ENCODE measurements around the gene SHC1. TPM values are rescaled to one million over a fixed set of nuclear protein-coding genes. Genes with fewer than 3 reads are reported as not detected.

The SHC1 gene
- total RNA-seq, 6 experiments from 2014 or later: 371 to 461 (median 401) TPM

DNA sequence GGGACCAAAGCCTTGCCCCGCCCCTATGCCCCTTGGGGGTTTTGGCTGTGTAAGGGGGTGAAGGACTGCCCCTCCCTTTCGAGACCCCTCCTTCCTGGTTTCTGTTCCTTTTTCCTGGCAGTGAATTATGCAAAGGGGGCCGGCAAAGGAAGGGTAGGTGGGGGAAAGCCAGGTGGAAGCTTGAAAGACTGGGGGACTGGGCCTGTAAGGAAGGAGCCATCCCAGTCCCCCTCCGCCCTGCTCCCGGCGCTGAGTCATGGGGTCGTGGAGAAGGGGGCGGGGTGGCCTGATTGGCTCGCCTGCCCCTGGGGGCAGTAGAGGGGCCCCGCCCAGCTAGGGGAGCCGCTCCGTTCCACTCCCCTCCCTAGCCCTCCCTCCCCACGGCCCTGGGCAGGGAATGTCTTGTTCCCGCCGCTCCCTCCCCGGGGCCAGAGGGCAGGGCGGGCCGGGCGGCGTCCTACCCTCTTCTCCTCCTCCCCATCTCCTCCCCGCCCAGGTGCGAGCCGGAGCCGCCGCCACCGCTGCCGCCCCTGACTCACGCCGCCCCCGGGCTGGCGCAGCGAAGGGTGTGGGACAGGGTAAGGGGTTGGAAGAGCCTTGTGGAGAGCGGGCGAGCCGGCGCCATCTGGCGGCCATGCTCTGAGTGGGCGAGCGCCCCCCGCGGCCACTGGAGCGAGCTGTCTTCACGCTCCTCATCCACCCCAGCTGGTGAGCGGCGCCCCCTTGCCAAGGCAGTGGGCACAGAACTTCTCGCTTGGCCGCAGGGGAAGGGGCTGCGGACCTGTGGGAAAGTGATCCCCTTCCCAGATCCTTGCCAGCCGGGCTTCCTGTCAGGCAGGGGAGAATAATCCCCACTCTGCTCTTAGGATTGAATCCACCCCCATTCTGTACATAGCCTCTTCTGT, 46.7 kb upstream of the SHC1 start:
- DNase-seq: peak; percentile 74
- Mint-ChIP-seq H3K4me3 (peak overlapping the region; percentile 49), H3K9me3 (no peaks in the 10 kb centered on the region), H3K4me1 (ENCODE audit: low read depth) (peaks cover 30% of the 10 kb centered on the region), H3K27me3 (ENCODE audit: insufficient read depth) (no peaks in the 10 kb centered on the region; the same call in 1 of the 2 replicates), H3K36me3 (ENCODE audit: low read depth) (no peaks in the 10 kb centered on the region), H3K27ac (peak overlapping the region; percentile 74)
- TF ChIP-seq, protein P1, sequence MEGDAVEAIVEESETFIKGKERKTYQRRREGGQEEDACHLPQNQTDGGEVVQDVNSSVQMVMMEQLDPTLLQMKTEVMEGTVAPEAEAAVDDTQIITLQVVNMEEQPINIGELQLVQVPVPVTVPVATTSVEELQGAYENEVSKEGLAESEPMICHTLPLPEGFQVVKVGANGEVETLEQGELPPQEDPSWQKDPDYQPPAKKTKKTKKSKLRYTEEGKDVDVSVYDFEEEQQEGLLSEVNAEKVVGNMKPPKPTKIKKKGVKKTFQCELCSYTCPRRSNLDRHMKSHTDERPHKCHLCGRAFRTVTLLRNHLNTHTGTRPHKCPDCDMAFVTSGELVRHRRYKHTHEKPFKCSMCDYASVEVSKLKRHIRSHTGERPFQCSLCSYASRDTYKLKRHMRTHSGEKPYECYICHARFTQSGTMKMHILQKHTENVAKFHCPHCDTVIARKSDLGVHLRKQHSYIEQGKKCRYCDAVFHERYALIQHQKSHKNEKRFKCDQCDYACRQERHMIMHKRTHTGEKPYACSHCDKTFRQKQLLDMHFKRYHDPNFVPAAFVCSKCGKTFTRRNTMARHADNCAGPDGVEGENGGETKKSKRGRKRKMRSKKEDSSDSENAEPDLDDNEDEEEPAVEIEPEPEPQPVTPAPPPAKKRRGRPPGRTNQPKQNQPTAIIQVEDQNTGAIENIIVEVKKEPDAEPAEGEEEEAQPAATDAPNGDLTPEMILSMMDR (IDR thresholded peaks at IDR 0.05): peak; percentile 99

DNA sequence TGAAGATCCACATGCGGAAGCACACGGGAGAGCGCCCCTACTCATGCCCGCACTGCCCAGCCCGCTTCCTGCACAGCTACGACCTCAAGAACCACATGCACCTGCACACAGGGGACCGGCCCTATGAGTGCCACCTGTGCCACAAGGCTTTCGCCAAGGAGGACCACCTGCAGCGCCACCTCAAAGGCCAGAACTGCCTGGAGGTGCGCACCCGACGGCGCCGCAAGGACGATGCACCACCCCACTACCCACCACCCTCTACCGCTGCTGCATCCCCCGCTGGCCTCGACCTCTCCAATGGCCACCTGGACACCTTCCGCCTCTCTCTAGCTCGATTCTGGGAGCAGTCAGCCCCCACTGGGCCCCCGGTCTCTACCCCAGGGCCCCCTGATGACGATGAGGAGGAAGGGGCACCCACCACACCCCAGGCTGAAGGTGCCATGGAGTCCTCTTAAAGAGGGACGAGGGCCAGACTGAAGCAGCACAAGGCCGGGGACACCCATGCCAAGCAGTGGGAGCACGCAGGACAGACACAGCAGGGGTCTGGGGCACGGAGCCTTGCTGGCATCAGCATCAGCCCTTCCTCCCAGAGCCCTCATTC, 45.8 kb upstream of the SHC1 start:
- DNase-seq: no peak
- Mint-ChIP-seq H3K27me3 (ENCODE audit: insufficient read depth) (no peaks in the 10 kb centered on the region), H3K4me1 (ENCODE audit: low read depth) (peaks cover 25% of the 10 kb centered on the region), H3K9me3 (no peaks in the 10 kb centered on the region), H3K27ac (no peak overlapping the region), H3K4me3 (no peak overlapping the region), H3K36me3 (ENCODE audit: low read depth) (no peaks in the 10 kb centered on the region)
- TF ChIP-seq, protein P1 (IDR thresholded peaks at IDR 0.05): no peak

DNA sequence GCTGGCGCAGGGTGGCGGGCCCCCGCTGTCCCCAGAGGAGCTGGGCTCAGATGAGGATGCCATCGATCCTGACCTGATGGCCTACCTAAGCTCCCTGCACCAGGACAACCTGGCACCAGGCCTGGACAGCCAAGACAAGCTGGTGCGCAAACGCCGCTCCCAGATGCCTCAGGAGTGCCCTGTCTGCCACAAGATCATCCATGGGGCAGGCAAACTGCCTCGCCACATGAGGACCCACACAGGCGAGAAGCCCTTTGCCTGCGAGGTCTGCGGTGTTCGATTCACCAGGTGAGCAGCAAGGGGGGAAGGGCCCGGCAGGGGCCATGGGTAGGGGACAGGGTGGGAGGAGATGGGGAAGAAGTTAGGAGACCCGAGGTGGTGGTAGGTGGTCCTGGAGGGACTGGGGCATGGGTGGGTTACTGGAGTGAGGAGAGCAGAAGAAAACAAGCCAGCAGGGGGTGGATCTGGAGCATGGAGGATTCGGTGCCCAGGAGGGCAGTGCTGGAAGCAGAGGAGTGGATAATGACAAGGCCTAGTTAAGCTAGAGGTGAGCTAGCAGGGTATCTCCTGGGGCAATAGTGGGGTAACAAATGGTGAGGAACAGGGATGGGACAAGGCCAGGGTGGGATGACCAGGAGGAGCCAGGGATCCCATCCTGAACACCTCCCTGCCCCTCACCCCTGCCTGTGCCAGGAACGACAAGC, 45.1 kb upstream of the SHC1 start:
- peak overlapping the region; percentile 24; the same call in 1 of the 2 replicates for H3K27ac Mint-ChIP-seq
- H3K27me3 Mint-ChIP-seq (ENCODE audit: insufficient read depth): no peaks in the 10 kb centered on the region
- no peaks in the 10 kb centered on the region for H3K36me3 Mint-ChIP-seq (ENCODE audit: low read depth)
- no peak for DNase-seq
- no peaks in the 10 kb centered on the region for H3K9me3 Mint-ChIP-seq
- TF ChIP-seq, protein P1 (IDR thresholded peaks at IDR 0.05): no peak
- peaks cover 25% of the 10 kb centered on the region for H3K4me1 Mint-ChIP-seq (ENCODE audit: low read depth)
- no peak overlapping the region for H3K4me3 Mint-ChIP-seq

DNA sequence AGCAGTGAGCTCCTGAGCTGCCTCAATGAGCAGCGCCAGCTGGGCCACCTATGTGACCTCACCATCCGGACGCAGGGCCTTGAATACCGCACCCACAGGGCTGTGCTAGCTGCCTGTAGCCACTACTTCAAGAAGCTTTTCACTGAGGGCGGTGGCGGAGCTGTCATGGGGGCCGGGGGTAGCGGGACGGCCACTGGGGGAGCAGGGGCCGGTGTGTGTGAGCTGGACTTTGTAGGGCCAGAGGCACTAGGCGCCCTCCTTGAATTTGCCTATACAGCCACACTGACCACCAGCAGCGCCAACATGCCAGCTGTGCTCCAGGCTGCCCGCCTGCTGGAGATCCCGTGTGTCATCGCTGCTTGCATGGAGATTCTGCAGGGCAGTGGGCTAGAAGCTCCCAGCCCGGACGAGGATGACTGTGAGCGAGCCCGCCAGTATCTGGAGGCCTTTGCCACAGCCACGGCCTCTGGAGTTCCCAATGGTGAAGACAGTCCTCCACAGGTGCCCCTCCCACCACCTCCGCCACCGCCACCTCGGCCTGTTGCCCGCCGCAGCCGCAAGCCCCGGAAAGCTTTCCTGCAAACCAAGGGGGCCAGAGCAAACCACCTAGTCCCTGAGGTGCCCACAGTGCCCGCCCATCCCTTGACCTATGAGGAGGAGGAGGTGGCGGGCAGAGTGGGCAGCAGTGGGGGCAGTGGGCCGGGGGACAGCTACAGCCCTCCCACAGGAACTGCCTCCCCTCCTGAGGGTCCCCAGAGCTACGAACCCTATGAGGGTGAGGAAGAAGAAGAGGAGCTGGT, 44.4 kb upstream of the SHC1 start:
- no peaks in the 10 kb centered on the region for H3K27me3 Mint-ChIP-seq (ENCODE audit: insufficient read depth)
- TF ChIP-seq, protein P1 (IDR thresholded peaks at IDR 0.05): no peak
- peaks cover 21% of the 10 kb centered on the region for H3K4me1 Mint-ChIP-seq (ENCODE audit: low read depth)
- H3K27ac Mint-ChIP-seq: no peak overlapping the region
- H3K36me3 Mint-ChIP-seq (ENCODE audit: low read depth): no peaks in the 10 kb centered on the region
- no peak for DNase-seq
- no peaks in the 10 kb centered on the region for H3K9me3 Mint-ChIP-seq
- H3K4me3 Mint-ChIP-seq: no peak overlapping the region

DNA sequence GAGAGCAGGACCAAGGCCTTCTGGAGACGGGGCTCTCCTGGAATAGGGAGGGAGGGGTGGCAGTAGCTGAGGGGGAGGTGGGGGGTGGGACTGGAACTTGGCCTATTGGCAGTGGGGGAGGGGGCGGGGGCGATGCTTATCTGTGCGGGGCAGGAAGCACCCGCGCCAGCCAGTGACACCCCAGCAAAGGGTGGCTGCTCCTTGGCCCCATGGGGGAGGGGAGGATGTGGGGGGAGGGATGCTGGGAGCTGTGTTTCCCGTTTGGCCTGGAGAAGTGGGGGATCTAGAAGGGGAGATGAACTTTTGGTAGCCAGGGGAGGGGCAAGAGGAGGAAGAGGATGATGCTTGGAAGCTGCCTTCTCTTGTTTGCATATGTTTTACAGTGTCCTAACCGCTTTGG, 43.1 kb upstream of the SHC1 start:
- Mint-ChIP-seq H3K4me3 (no peak overlapping the region), H3K4me1 (ENCODE audit: low read depth) (peaks cover 8% of the 10 kb centered on the region), H3K9me3 (no peaks in the 10 kb centered on the region), H3K27ac (no peak overlapping the region), H3K27me3 (ENCODE audit: insufficient read depth) (no peaks in the 10 kb centered on the region), H3K36me3 (ENCODE audit: low read depth) (no peaks in the 10 kb centered on the region)
- TF ChIP-seq, protein P1 (IDR thresholded peaks at IDR 0.05): no peak
- no peak for DNase-seq

Data from HFFc6 (cell line).